ENCODE data around the gene VWA3A.

DNA sequence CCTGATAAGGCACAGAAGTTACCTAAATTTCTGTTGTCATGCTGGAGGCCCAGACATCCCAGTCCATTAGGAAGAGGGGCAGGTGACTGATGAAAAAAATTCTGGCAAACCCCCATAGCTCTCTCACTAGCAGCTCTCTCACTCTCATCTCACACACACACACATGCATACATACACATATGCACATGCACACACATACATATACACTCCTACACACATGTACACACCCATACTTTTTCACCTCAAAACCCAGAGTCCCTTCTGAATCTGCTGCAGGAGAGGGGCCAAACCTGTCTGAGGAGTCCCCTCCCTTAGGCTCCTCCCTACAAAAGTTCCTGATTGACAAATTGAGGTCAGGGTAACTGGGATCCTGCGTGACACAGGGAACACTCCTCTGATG, 47.4 kb downstream of the VWA3A start:
- TF ChIP-seq, protein P1, sequence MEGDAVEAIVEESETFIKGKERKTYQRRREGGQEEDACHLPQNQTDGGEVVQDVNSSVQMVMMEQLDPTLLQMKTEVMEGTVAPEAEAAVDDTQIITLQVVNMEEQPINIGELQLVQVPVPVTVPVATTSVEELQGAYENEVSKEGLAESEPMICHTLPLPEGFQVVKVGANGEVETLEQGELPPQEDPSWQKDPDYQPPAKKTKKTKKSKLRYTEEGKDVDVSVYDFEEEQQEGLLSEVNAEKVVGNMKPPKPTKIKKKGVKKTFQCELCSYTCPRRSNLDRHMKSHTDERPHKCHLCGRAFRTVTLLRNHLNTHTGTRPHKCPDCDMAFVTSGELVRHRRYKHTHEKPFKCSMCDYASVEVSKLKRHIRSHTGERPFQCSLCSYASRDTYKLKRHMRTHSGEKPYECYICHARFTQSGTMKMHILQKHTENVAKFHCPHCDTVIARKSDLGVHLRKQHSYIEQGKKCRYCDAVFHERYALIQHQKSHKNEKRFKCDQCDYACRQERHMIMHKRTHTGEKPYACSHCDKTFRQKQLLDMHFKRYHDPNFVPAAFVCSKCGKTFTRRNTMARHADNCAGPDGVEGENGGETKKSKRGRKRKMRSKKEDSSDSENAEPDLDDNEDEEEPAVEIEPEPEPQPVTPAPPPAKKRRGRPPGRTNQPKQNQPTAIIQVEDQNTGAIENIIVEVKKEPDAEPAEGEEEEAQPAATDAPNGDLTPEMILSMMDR (conservative IDR thresholded peaks at IDR 0.05; ENCODE audit: low read depth, low read length): no peak
- TF ChIP-seq EZH2 (IDR thresholded peaks at IDR 0.05; ENCODE audit: low read length, unreplicated experiment) (no peak), EZH2phosphoT487 (IDR thresholded peaks at IDR 0.05; ENCODE audit: borderline replicate concordance, low read length) (no peak)
